ENCODE measurements around the gene SKAP2. TPM values are rescaled to one million over a fixed set of nuclear protein-coding genes. Genes with fewer than 3 reads are reported as not detected.

SKAP2 gene
- total RNA-seq, 2 donors from 2014 or later = 3.3 to 3.4 TPM

DNA sequence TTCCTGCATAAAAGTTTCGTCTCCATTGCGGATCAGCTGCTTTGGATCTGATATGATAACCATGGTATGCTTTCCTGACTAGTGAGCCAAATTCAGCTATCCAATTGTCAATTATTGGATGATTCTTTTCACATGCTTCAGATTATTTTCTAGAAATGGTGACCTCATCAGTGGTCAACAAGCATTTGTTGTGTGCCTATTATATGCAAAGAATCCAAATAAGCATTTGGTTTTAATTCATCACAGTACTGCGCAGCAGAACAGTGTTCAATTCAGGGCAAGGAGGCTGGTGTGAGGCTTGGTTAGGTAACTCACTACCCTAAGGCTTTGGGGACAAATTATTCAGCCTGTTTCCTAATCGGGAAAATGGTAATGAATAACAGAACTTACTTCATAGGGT, 200.5 kb downstream of the SKAP2 start:
- no peak overlapping the region for H3K4me3 ChIP-seq (ENCODE audit: low read length)
- no peaks in the 10 kb centered on the region for H3K36me3 ChIP-seq (ENCODE audit: control insufficient read depth, insufficient read depth, low read length)
- Mint-ChIP-seq H3K27me3 (ENCODE audit: insufficient read depth) (no peaks in the 10 kb centered on the region), H3K4me1 (peaks cover 2% of the 10 kb centered on the region), H3K9me3 (no peaks in the 10 kb centered on the region), H3K36me3 (ENCODE audit: low read depth) (no peaks in the 10 kb centered on the region), H3K4me3 (no peak overlapping the region), H3K27ac (no peak overlapping the region)
- WGBS, 2 experiments (ENCODE audit: insufficient coverage in 1 of 2, insufficient read length in 1 of 2) = 94 to 100% methylated on average over 3 to 4 of the region's 4 CpGs
- no peaks in the 10 kb centered on the region for H3K9me3 ChIP-seq (ENCODE audit: control insufficient read depth, low read length)
- TF ChIP-seq, protein P1, sequence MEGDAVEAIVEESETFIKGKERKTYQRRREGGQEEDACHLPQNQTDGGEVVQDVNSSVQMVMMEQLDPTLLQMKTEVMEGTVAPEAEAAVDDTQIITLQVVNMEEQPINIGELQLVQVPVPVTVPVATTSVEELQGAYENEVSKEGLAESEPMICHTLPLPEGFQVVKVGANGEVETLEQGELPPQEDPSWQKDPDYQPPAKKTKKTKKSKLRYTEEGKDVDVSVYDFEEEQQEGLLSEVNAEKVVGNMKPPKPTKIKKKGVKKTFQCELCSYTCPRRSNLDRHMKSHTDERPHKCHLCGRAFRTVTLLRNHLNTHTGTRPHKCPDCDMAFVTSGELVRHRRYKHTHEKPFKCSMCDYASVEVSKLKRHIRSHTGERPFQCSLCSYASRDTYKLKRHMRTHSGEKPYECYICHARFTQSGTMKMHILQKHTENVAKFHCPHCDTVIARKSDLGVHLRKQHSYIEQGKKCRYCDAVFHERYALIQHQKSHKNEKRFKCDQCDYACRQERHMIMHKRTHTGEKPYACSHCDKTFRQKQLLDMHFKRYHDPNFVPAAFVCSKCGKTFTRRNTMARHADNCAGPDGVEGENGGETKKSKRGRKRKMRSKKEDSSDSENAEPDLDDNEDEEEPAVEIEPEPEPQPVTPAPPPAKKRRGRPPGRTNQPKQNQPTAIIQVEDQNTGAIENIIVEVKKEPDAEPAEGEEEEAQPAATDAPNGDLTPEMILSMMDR (conservative IDR thresholded peaks at IDR 0.05) = no peak
- no peak overlapping the region for H3K27ac ChIP-seq (ENCODE audit: low read depth, low read length)
- H3K4me1 ChIP-seq (ENCODE audit: control insufficient read depth, insufficient read depth, low read length) = no peaks in the 10 kb centered on the region
- H3K9ac ChIP-seq (ENCODE audit: extremely low read depth, low read length, poor library complexity, severe bottlenecking) = no peak overlapping the region
- peaks cover 7% of the 10 kb centered on the region for H3K27me3 ChIP-seq (ENCODE audit: control insufficient read depth, insufficient read depth, low read length, poor library complexity, severe bottlenecking)
- DNase-seq = no peak

DNA sequence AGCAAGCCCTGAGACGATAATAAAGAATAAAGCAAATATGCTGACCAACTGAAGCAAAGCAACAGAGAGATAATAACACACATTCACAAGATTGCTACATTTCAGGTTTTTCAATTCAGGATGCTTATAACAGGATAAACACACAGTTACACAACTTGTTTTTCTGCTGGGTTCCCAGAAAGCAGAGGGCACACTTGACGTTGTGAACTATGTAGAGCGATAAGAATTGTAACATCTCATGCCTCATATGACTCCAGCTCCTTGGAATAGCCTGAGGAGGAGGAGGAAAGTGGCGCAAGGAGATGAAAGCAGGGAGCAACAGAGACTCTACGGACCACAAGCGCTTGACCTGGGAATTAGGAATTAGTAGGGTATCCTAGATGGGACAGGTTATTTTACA, 201.7 kb downstream of the SKAP2 start:
- Histone ChIP-seq H3K9ac (ENCODE audit: extremely low read depth, low read length, poor library complexity, severe bottlenecking) (no peak overlapping the region), H3K9me3 (ENCODE audit: control insufficient read depth, low read length) (no peaks in the 10 kb centered on the region), H3K4me3 (ENCODE audit: low read length) (no peak overlapping the region), H3K36me3 (ENCODE audit: control insufficient read depth, insufficient read depth, low read length) (no peaks in the 10 kb centered on the region), H3K4me1 (ENCODE audit: control insufficient read depth, insufficient read depth, low read length) (no peaks in the 10 kb centered on the region), H3K27me3 (ENCODE audit: control insufficient read depth, insufficient read depth, low read length, poor library complexity, severe bottlenecking) (peaks cover 7% of the 10 kb centered on the region), H3K27ac (ENCODE audit: low read depth, low read length) (no peak overlapping the region)
- H3K36me3 Mint-ChIP-seq (ENCODE audit: low read depth) = no peaks in the 10 kb centered on the region
- H3K4me1 Mint-ChIP-seq = peaks cover 11% of the 10 kb centered on the region
- no peaks in the 10 kb centered on the region for H3K27me3 Mint-ChIP-seq (ENCODE audit: insufficient read depth)
- H3K9me3 Mint-ChIP-seq = no peaks in the 10 kb centered on the region
- no peak overlapping the region for H3K4me3 Mint-ChIP-seq
- H3K27ac Mint-ChIP-seq = no peak overlapping the region
- WGBS, 2 experiments (ENCODE audit: insufficient coverage in 1 of 2, insufficient read length in 1 of 2) = 93 to 95% methylated on average over 5 to 6 of the region's 6 CpGs
- TF ChIP-seq, protein P1 (conservative IDR thresholded peaks at IDR 0.05) = no peak
- DNase-seq = no peak

DNA sequence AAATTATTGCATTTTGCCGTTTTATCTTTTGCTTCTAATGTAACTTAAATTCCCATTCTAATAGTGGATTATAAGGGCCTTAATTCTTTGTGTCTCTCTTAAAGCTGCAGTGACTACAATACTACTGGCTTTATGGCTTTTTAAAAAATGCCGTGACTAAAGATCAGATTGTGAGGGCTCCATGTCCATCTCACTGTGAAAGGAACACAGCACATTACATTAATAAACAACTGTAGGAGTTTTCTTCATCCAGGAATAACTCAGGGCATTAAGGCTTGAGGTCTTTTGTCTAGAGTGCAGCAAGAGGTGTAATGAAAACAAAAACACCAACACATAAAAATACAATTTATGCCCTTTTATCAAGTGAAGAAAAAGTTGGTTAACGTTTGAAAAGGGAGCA, 205.3 kb downstream of the SKAP2 start:
- H3K27ac ChIP-seq (ENCODE audit: low read depth, low read length) = peak overlapping the region; percentile 96
- TF ChIP-seq, protein P1 (conservative IDR thresholded peaks at IDR 0.05) = no peak
- no peaks in the 10 kb centered on the region for H3K36me3 ChIP-seq (ENCODE audit: control insufficient read depth, insufficient read depth, low read length)
- no peak overlapping the region for H3K9ac ChIP-seq (ENCODE audit: extremely low read depth, low read length, poor library complexity, severe bottlenecking)
- 79 to 81% methylated on average over 2 to 3 of the region's 3 CpGs for WGBS, 2 experiments (ENCODE audit: insufficient coverage in 1 of 2, insufficient read length in 1 of 2)
- Mint-ChIP-seq H3K36me3 (ENCODE audit: low read depth) (no peaks in the 10 kb centered on the region), H3K4me1 (peaks cover 16% of the 10 kb centered on the region), H3K27ac (no peak overlapping the region), H3K4me3 (no peak overlapping the region), H3K9me3 (no peaks in the 10 kb centered on the region), H3K27me3 (ENCODE audit: insufficient read depth) (no peaks in the 10 kb centered on the region)
- H3K4me1 ChIP-seq (ENCODE audit: control insufficient read depth, insufficient read depth, low read length) = no peaks in the 10 kb centered on the region
- DNase-seq = no peak
- no peaks in the 10 kb centered on the region for H3K9me3 ChIP-seq (ENCODE audit: control insufficient read depth, low read length)
- no peak overlapping the region for H3K4me3 ChIP-seq (ENCODE audit: low read length)
- peaks cover 7% of the 10 kb centered on the region for H3K27me3 ChIP-seq (ENCODE audit: control insufficient read depth, insufficient read depth, low read length, poor library complexity, severe bottlenecking)

Measured in endodermal cell (in vitro differentiated cells).